ENCODE results near the gene SELENBP1. TPM values are rescaled to one million over a fixed set of nuclear protein-coding genes. Genes with fewer than 3 reads are reported as not detected.

The SELENBP1 gene
- total and polyA plus RNA-seq, 2 of the 13 experiments (the other 11 are each of a cell fraction or from before 2014, with no cell fraction given) = 27.8 to 29.0 TPM

DNA sequence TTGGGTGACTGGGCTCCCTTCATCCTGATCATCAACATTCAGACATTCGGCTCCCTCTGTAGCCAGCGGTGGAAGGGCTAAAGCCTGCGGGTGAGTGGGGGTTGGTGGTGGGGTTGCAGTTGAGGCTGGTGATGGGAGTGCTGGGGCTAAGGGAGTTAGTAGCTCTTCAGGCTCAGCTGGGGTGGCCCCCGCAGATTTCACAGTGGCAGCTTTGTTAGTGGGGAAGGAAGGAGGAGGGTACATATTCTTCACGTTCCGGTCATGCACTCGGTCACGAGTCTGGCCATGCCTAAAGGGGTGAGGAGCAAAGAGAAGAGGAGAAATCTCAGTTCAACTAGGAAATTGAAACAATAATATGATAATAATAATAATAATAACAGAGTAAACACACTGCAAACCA is 33.7 kb upstream of the SELENBP1 start:
- no peak for DNase-seq (ENCODE audit: low spot score)
- Histone ChIP-seq H2AFZ (ENCODE audit: low read length) (no peak overlapping the region), H3K4me1 (ENCODE audit: insufficient read depth, low read length) (peaks cover 22% of the 10 kb centered on the region), H3K9me3 (ENCODE audit: low read length) (no peaks in the 10 kb centered on the region), H3K4me3 (replicated peaks in 1 of 3; ENCODE audit: insufficient read depth in 1 of 3, low read depth in 2 of 3, low read length in 3 of 3) (no peak overlapping the region), H3K9ac (ENCODE audit: insufficient read depth, low read depth, low read length) (no peak overlapping the region), H3K79me2 (ENCODE audit: insufficient read depth, low read length) (no peaks in the 10 kb centered on the region), H3K36me3 (replicated peaks in 1 of 2; ENCODE audit: control insufficient read depth in 1 of 2, insufficient read depth in 2 of 2, low read length in 2 of 2) (peaks cover 25 to 77% of the 10 kb centered on the region in 2 experiments), H3K27ac (ENCODE audit: extremely low read length, insufficient read depth, low read length) (no peak overlapping the region), H3K27me3 (ENCODE audit: control insufficient read depth in 1 of 2, insufficient read depth in 2 of 2, low read length in 2 of 2) (no peaks in the 10 kb centered on the region), H3K4me2 (ENCODE audit: low read depth, low read length) (no peak overlapping the region), H4K20me1 (ENCODE audit: insufficient read depth, low read length) (peaks cover 8% of the 10 kb centered on the region)
- WGBS (ENCODE audit: low lambda C conversion rate) = 98% methylated on average over 8 of the region's 8 CpGs
- ChIA-PET POLR2A (no interaction called here), CTCF (ENCODE audit: low intra/inter-chr PET ratio, low total read pairs) (no interaction called here)
- ATAC-seq = no peak
- TF ChIP-seq ZNF234 (CRISPR knock-in tag; conservative IDR thresholded peaks at IDR 0.05) = no peak
- TF ChIP-seq RAD21 (CRISPR knock-in tag; IDR thresholded peaks at IDR 0.05) = no peak
- TF ChIP-seq SIN3A (IDR thresholded peaks at IDR 0.05; ENCODE audit: borderline replicate concordance, low read depth, low read length) = no peak
- no peak for TF ChIP-seq ZNF224 (CRISPR knock-in tag; IDR thresholded peaks at IDR 0.05)
- no peak for TF ChIP-seq RNF2 (conservative IDR thresholded peaks at IDR 0.05; ENCODE audit: low read depth)
- no peak for TF ChIP-seq JUNB (CRISPR knock-in tag; IDR thresholded peaks at IDR 0.05; ENCODE audit: borderline replicate concordance)
- TF ChIP-seq CENPBD1 (CRISPR knock-in tag; IDR thresholded peaks at IDR 0.05; ENCODE audit: borderline replicate concordance, low read depth) = no peak
- no peak for TF ChIP-seq JDP2 (CRISPR knock-in tag; IDR thresholded peaks at IDR 0.05; ENCODE audit: borderline replicate concordance)
- TF ChIP-seq CREM (IDR thresholded peaks at IDR 0.05) = no peak
- TF ChIP-seq CREM (CRISPR knock-in tag; IDR thresholded peaks at IDR 0.05) = no peak
- TF ChIP-seq ZNF235 (CRISPR knock-in tag; IDR thresholded peaks at IDR 0.05; ENCODE audit: borderline replicate concordance) = no peak
- in situ Hi-C loops (cut with HindIII; ENCODE audit: extremely low pct_ligation_motif_present, low pct_unique_long_range_greater_than_20kb) (no loop called here), intact Hi-C loops (cut with micrococcal nuclease; ENCODE audit: unreplicated experiment) (no loop called here)
- no peak for FAIRE-seq
- no TSS peak for BruUV-seq (replicated peaks)
